ENCODE measurements around the gene ZNF469. TPM values are rescaled to one million over a fixed set of nuclear protein-coding genes. Genes with fewer than 3 reads are reported as not detected.
A peak's percentile ranks its signal among the peaks of the same experiment; 100 is the strongest.

Gene ZNF469
- total and polyA plus RNA-seq, 9 of the 15 experiments (the other 6 are each of a cell fraction or from before 2014, with no cell fraction given) = 0.01 to 0.04 TPM; not detected in 7

GRCh38 chr16:88395669-88396584 lies 13.2 kb downstream of the ZNF469 start:
- Histone ChIP-seq H3K27ac (ENCODE audit: extremely low read depth, low read depth, low read length) (no peak overlapping the region), H3K4me1 (replicated peaks in 1 of 2; ENCODE audit: control insufficient read depth in 2 of 2, insufficient read depth in 2 of 2, low read length in 2 of 2) (peaks cover 0 to 26% of the 10 kb centered on the region in 2 experiments; a peak in 3 of 5 replicates), H3K79me2 (ENCODE audit: control insufficient read depth, insufficient read depth, low read length) (no peaks in the 10 kb centered on the region), H3K36me3 (ENCODE audit: control insufficient read depth, insufficient read depth, low read length) (no peaks in the 10 kb centered on the region), H3K4me3 (no peak overlapping the region), H4K20me1 (replicated peaks; ENCODE audit: control insufficient read depth, insufficient read depth, low read length) (peaks cover 11% of the 10 kb centered on the region; the same call in 1 of the 2 replicates), H3K9me3 (replicated peaks; ENCODE audit: control insufficient read depth, insufficient read depth, low read depth, low read length) (no peaks in the 10 kb centered on the region), H3K9ac (ENCODE audit: insufficient read depth in 1 of 2, low read depth in 2 of 2, low read length in 2 of 2) (no peak overlapping the region), H3K9me1 (ENCODE audit: control insufficient read depth, insufficient read depth, low read length) (no peaks in the 10 kb centered on the region), H2AFZ (ENCODE audit: low read depth, low read length) (no peak overlapping the region), H3K4me2 (ENCODE audit: insufficient read depth, low read length) (no peak overlapping the region), H3K27me3 (ENCODE audit: control insufficient read depth in 2 of 2, insufficient read depth in 2 of 2, low read length in 2 of 2) (peaks cover 36 to 70% of the 10 kb centered on the region in 2 experiments; a peak in 4 of 5 replicates)
- BruUV-seq (replicated peaks) = no TSS peak
- POLR2A ChIA-PET = interaction anchor here (0.6 to 1.1 kb wide), 5 partner anchors 9 to 251 kb away, joined by 3 to 4 read pairs (median 3); partner anchors contain the start of gene ZNF469
- WGBS (ENCODE audit: insufficient coverage, low coverage, missing lambda C conversion rate) = 4% methylated on average over 20 of the region's 21 CpGs
- in situ Hi-C loops (cut with MboI) = no loop called here
- FAIRE-seq (no peak), DNase-seq (ENCODE audit: extremely low read depth in 1 of 4, low spot score in 3 of 4) (no peak), ATAC-seq (0 out of 3 replicates have a peak, but pooled peaks have one; percentile 23)
- intact Hi-C loops (cut with micrococcal nuclease) = no loop called here
- CTCF ChIA-PET (ENCODE audit: low intra/inter-chr PET ratio) = no interaction called here
- no peak for TF ChIP-seq CCAR2 (IDR thresholded peaks at IDR 0.05; ENCODE audit: low read depth, low read length)

GRCh38 chr16:88398170-88398873 lies 15.6 kb downstream of the ZNF469 start:
- H2AFZ ChIP-seq (ENCODE audit: low read depth, low read length) = no peak overlapping the region
- ChIA-PET CTCF (ENCODE audit: low intra/inter-chr PET ratio) (interaction anchor here (0.6 kb wide), 1 partner anchor 199 kb away, joined by 4 read pairs; no protein-coding TSS in a partner anchor), POLR2A (no interaction called here)
- no peak for FAIRE-seq
- WGBS (ENCODE audit: insufficient coverage, low coverage, missing lambda C conversion rate) = 30% methylated on average over 19 of the region's 20 CpGs
- no peak overlapping the region for H3K4me3 ChIP-seq
- in situ Hi-C loops (cut with MboI) = no loop called here
- intact Hi-C loops (cut with micrococcal nuclease) = no loop called here
- no peak overlapping the region for H3K9ac ChIP-seq (ENCODE audit: insufficient read depth in 1 of 2, low read depth in 2 of 2, low read length in 2 of 2)
- no peak overlapping the region for H3K4me2 ChIP-seq (ENCODE audit: insufficient read depth, low read length)
- no peak for DNase-seq (ENCODE audit: extremely low read depth in 1 of 4, low spot score in 3 of 4)
- no peak for ATAC-seq
- H3K36me3 ChIP-seq (ENCODE audit: control insufficient read depth, insufficient read depth, low read length) = no peaks in the 10 kb centered on the region
- peaks cover 6% of the 10 kb centered on the region; the same call in 1 of the 2 replicates for H4K20me1 ChIP-seq (replicated peaks; ENCODE audit: control insufficient read depth, insufficient read depth, low read length)
- H3K27me3 ChIP-seq (ENCODE audit: control insufficient read depth in 2 of 2, insufficient read depth in 2 of 2, low read length in 2 of 2) = peaks cover 18 to 54% of the 10 kb centered on the region in 2 experiments; a peak in 4 of 5 replicates
- BruUV-seq (replicated peaks) = no TSS peak
- no peaks in the 10 kb centered on the region for H3K9me3 ChIP-seq (replicated peaks; ENCODE audit: control insufficient read depth, insufficient read depth, low read depth, low read length)
- no peaks in the 10 kb centered on the region for H3K79me2 ChIP-seq (ENCODE audit: control insufficient read depth, insufficient read depth, low read length)
- no peak overlapping the region for H3K27ac ChIP-seq (ENCODE audit: extremely low read depth, low read depth, low read length)
- no peaks in the 10 kb centered on the region for H3K9me1 ChIP-seq (ENCODE audit: control insufficient read depth, insufficient read depth, low read length)
- H3K4me1 ChIP-seq (replicated peaks in 1 of 2; ENCODE audit: control insufficient read depth in 2 of 2, insufficient read depth in 2 of 2, low read length in 2 of 2) = peaks cover 0 to 24% of the 10 kb centered on the region in 2 experiments; a peak in 3 of 5 replicates
- TF ChIP-seq NR2F6 (CRISPR knock-in tag; IDR thresholded peaks at IDR 0.05) = no peak
- TF ChIP-seq ARNT (IDR thresholded peaks at IDR 0.05) = no peak
- no peak for TF ChIP-seq DPF2 (IDR thresholded peaks at IDR 0.05)
- TF ChIP-seq TEAD2 (tag; IDR thresholded peaks at IDR 0.05) = no peak
- no peak for TF ChIP-seq RBM22 (IDR thresholded peaks at IDR 0.05; ENCODE audit: low read depth, low read length, poor library complexity, severe bottlenecking)
- no peak for TF ChIP-seq SIN3A (IDR thresholded peaks at IDR 0.05; ENCODE audit: borderline replicate concordance in 2 of 2, control insufficient read depth in 1 of 2, low read depth in 2 of 2, low read length in 2 of 2)
- no peak for TF ChIP-seq SRSF9 (IDR thresholded peaks at IDR 0.05; ENCODE audit: borderline replicate concordance, low read depth, low read length)
- TF ChIP-seq MAX (CRISPR knock-in tag; IDR thresholded peaks at IDR 0.05) = 0 out of 2 replicates have a peak, but pooled peaks have one; percentile 42
- no peak for TF ChIP-seq ZNF75A (CRISPR knock-in tag; IDR thresholded peaks at IDR 0.05)
- no peak for TF ChIP-seq FOXK2 (conservative IDR thresholded peaks at IDR 0.05 in 1 of 2, IDR thresholded peaks at IDR 0.05 in 1 of 2; ENCODE audit: low read depth in 2 of 2)
- no peak for TF ChIP-seq TGIF2 (CRISPR knock-in tag; IDR thresholded peaks at IDR 0.05)

Data from K562 (cell line).